ENCODE data around the gene PWWP2A.
"Not testable (repeated sequence)": the region's sequence is repeated elsewhere in the genome, so short reads cannot be mapped to it uniquely, and the experiment has no call there.

Gene PWWP2A

GRCh38 chr5:160071516-160071915 lies 47.7 kb downstream of the PWWP2A start:
- no peak for DNase-seq

DNA sequence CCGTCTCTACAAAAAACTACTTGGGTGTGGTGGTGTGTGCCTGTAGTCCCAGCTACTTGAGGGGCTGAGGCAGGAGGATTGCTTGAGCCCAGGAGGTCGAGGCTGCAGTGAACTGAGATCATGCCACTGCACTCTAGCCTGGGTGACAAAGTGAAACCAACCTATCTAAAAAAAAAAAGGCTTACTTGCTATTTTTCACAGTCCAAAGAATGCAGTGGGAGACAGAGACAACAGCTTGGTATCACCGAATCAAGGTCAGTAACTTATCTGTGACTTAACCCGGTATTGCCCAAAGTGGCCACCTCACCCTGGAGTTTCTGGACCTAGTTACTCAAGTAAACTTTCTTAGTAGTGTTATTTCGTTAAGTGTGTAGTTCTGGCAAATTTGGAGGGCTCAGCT lies 50.1 kb downstream of the PWWP2A start:
- DNase-seq, result not testable (repeated sequence)

GRCh38 chr5:160064995-160065614 lies 54.1 kb downstream of the PWWP2A start:
- no peak for DNase-seq

DNA sequence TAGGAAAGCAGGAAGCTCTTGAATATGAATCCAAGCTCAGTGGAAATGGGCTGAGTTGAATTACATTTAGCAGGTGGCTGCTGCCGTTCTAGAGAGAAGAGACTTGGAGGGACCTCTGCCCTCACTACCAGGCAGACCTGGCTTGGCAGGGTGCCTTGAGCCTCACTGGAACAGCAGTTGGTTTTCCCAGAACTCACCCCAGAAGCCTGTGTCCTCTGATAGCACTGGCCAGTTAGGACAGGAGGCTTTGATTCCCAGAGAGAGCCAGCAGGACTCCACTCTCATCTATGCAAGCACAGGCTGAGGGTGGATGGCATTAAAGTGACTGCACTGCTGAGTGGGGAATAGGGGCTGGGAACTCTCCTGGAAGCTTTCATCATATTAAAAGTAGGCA lies 54.8 kb downstream of the PWWP2A start:
- DNase-seq, result no peak

GRCh38 chr5:160061770-160062169 lies 57.5 kb downstream of the PWWP2A start:
- no peak for DNase-seq

GRCh38 chr5:160060001-160060400 lies 59.2 kb downstream of the PWWP2A start:
- DNase-seq, result no peak

- no peak for DNase-seq
These were observed 62.0 kb downstream of the PWWP2A start for GRCh38 chr5:160057256-160057655.

GRCh38 chr5:160054831-160055230 lies 64.4 kb downstream of the PWWP2A start:
- no peak for DNase-seq

- no peak for DNase-seq
These were observed 65.2 kb downstream of the PWWP2A start for GRCh38 chr5:160054047-160054446.

- no peak for DNase-seq
These were observed 70.2 kb downstream of the PWWP2A start for GRCh38 chr5:160049099-160049498.

DNA sequence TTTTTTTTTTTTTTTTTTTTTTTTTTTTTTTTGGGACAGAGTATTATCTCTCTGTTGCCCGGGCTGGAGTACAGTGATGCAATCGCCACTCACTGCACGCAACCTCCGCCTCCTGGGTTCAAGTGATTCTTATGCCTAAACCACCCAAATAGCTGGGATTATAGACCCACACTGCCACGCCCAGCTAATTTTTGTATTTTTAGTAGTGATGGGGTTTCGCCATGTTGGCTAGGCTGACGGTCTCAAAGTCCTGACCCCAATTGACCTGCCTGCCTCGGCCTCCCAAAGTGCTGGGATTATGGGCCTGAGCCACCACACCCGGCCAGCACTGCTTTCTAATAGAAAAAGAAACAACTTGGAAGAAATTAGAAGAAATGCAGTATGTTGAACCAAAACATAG lies 71.1 kb downstream of the PWWP2A start:
- DNase-seq, result no peak

GRCh38 chr5:160047423-160047822 lies 71.8 kb downstream of the PWWP2A start:
- DNase-seq, result no peak

GRCh38 chr5:160044967-160045366 lies 74.3 kb downstream of the PWWP2A start:
- DNase-seq, result no peak

DNA sequence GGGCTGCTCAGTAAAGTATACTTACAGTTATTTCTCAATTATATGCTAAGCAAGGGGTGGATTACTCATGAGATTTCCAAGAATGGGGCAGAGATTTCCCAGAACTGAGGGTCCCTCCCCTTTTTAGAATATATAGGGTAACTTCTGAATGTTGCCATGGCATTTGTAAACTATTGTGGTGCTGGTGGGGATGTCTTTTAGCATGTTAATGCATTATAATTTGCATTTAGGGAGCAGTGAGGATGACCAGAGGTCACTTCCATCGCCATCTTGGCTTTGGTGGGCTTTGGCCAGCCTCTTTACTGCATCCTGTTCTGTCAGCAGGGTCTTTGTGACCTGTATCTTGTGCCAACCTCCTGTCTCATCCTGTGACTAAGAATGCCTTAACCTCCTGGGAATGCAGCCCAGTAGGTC lies 74.9 kb downstream of the PWWP2A start:
- no peak for DNase-seq

DNA sequence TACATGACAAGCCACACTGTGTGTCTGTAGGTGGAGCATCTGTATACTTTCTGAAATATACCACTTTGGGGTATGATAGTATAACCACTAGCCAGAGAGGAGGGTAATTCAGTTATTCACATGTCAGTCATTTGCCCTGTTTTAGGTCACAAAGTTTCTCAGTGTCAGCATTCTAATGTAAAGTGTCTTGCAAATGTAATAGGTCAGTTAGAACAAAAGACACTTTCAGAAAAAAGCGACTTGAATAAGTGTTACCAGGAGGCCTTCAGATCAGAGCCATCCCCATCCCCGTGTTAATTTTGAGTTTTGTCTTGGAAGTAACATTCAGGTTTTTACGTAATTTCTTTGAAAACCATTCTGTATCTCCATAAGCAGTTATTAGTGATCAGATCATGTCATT lies 76.6 kb downstream of the PWWP2A start:
- DNase-seq, result no peak

All from NCI-H1436 (cell line).